Measurements from ENCODE around the gene ZNHIT6. TPM values are rescaled to one million over a fixed set of nuclear protein-coding genes. Genes with fewer than 3 reads are reported as not detected.

Gene ZNHIT6
- total and polyA plus RNA-seq, 2 of the 8 experiments (the other 6 are each of a cell fraction or from before 2014, with no cell fraction given): 5.9 to 17.2 TPM

DNA sequence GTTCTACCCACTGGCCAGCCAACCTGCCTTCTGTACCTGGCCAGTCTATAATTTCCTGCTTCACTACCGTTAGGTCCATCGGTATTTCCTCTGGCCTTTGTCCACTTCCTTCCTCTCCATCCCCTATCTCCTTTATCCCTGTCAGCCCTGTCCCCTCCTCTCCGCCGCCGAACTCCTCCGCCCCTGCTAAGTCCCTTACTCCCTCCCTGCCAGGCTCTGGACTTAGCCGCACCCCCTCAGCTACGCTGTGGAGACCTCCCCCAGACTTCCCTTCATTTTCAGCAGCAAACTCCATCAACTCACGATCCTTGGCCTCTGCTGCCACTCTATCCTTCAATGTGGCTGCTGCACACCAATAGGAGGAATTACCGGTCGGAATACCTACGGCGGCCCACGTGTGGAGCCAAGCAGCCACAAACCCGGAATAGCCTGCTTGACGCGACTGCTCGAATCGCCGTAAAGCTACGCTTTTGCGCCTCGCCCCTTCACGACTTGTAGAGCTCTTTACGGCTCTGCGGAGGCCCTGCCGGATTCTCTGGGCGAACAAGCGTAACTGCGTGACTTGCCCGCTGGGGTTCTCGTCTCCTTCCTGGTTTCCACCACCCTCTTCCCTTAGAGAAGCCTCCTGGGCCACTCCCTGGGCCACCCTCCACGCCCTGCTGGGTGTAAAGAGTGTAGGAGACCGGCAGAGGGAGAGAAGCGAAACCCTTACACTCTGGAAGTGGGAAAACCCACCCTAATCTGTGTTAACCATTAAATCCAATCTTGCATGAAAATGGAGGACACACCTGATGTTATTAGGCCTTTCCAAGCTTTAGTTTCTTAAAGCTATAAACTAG is at the start of gene ZNHIT6 (continued):
- TF ChIP-seq, protein P1, sequence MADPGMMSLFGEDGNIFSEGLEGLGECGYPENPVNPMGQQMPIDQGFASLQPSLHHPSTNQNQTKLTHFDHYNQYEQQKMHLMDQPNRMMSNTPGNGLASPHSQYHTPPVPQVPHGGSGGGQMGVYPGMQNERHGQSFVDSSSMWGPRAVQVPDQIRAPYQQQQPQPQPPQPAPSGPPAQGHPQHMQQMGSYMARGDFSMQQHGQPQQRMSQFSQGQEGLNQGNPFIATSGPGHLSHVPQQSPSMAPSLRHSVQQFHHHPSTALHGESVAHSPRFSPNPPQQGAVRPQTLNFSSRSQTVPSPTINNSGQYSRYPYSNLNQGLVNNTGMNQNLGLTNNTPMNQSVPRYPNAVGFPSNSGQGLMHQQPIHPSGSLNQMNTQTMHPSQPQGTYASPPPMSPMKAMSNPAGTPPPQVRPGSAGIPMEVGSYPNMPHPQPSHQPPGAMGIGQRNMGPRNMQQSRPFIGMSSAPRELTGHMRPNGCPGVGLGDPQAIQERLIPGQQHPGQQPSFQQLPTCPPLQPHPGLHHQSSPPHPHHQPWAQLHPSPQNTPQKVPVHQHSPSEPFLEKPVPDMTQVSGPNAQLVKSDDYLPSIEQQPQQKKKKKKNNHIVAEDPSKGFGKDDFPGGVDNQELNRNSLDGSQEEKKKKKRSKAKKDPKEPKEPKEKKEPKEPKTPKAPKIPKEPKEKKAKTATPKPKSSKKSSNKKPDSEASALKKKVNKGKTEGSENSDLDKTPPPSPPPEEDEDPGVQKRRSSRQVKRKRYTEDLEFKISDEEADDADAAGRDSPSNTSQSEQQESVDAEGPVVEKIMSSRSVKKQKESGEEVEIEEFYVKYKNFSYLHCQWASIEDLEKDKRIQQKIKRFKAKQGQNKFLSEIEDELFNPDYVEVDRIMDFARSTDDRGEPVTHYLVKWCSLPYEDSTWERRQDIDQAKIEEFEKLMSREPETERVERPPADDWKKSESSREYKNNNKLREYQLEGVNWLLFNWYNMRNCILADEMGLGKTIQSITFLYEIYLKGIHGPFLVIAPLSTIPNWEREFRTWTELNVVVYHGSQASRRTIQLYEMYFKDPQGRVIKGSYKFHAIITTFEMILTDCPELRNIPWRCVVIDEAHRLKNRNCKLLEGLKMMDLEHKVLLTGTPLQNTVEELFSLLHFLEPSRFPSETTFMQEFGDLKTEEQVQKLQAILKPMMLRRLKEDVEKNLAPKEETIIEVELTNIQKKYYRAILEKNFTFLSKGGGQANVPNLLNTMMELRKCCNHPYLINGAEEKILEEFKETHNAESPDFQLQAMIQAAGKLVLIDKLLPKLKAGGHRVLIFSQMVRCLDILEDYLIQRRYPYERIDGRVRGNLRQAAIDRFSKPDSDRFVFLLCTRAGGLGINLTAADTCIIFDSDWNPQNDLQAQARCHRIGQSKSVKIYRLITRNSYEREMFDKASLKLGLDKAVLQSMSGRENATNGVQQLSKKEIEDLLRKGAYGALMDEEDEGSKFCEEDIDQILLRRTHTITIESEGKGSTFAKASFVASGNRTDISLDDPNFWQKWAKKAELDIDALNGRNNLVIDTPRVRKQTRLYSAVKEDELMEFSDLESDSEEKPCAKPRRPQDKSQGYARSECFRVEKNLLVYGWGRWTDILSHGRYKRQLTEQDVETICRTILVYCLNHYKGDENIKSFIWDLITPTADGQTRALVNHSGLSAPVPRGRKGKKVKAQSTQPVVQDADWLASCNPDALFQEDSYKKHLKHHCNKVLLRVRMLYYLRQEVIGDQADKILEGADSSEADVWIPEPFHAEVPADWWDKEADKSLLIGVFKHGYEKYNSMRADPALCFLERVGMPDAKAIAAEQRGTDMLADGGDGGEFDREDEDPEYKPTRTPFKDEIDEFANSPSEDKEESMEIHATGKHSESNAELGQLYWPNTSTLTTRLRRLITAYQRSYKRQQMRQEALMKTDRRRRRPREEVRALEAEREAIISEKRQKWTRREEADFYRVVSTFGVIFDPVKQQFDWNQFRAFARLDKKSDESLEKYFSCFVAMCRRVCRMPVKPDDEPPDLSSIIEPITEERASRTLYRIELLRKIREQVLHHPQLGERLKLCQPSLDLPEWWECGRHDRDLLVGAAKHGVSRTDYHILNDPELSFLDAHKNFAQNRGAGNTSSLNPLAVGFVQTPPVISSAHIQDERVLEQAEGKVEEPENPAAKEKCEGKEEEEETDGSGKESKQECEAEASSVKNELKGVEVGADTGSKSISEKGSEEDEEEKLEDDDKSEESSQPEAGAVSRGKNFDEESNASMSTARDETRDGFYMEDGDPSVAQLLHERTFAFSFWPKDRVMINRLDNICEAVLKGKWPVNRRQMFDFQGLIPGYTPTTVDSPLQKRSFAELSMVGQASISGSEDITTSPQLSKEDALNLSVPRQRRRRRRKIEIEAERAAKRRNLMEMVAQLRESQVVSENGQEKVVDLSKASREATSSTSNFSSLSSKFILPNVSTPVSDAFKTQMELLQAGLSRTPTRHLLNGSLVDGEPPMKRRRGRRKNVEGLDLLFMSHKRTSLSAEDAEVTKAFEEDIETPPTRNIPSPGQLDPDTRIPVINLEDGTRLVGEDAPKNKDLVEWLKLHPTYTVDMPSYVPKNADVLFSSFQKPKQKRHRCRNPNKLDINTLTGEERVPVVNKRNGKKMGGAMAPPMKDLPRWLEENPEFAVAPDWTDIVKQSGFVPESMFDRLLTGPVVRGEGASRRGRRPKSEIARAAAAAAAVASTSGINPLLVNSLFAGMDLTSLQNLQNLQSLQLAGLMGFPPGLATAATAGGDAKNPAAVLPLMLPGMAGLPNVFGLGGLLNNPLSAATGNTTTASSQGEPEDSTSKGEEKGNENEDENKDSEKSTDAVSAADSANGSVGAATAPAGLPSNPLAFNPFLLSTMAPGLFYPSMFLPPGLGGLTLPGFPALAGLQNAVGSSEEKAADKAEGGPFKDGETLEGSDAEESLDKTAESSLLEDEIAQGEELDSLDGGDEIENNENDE (IDR thresholded peaks at IDR 0.05; ENCODE audit: insufficient replicate concordance, low read length): no peak
- TF ChIP-seq SUZ12 (IDR thresholded peaks at IDR 0.05; ENCODE audit: low read length) (no peak), EGR1 (IDR thresholded peaks at IDR 0.05; ENCODE audit: borderline replicate concordance, low read depth, low read length) (no peak), FOSL1 (IDR thresholded peaks at IDR 0.05; ENCODE audit: insufficient read depth, low read depth, low read length) (no peak), POU5F1 (IDR thresholded peaks at IDR 0.05; ENCODE audit: low read depth, low read length) (no peak), TBP (IDR thresholded peaks at IDR 0.05; ENCODE audit: low read depth, low read length) (peak; percentile 72; the same call in 1 of the 2 replicates), TAF7 (optimal IDR thresholded peaks at IDR 0.05; ENCODE audit: borderline replicate concordance, low read depth, low read length) (no peak), JUN (IDR thresholded peaks at IDR 0.05; ENCODE audit: low read depth, low read length) (no peak)
- TF ChIP-seq, protein P2, sequence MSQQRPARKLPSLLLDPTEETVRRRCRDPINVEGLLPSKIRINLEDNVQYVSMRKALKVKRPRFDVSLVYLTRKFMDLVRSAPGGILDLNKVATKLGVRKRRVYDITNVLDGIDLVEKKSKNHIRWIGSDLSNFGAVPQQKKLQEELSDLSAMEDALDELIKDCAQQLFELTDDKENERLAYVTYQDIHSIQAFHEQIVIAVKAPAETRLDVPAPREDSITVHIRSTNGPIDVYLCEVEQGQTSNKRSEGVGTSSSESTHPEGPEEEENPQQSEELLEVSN (IDR thresholded peaks at IDR 0.05): peak; percentile 57; the same call in 1 of the 2 replicates
